Endothelial cell (in vitro differentiated cells): ENCODE data around the gene UGT1A6. TPM values are rescaled to one million over a fixed set of nuclear protein-coding genes. Genes with fewer than 3 reads are reported as not detected.

Experiments used
- DNase-seq: peaks from one replicate; pipeline ENCODE4 v3.0.0; 2021; ENCODE audit warnings: low spot score
- H3K27ac Mint-ChIP-seq: one replicate; pipeline ENCODE4 v1.8.0; 2021; ENCODE audit warnings: mixed read lengths, inconsistent platforms; ENCODE audit not compliant: unreplicated experiment
- H3K27me3 Mint-ChIP-seq: one replicate; pipeline ENCODE4 v1.8.0; 2021; ENCODE audit warnings: mild to moderate bottlenecking, moderate library complexity, mixed read lengths, inconsistent platforms; ENCODE audit not compliant: unreplicated experiment
- H3K36me3 Mint-ChIP-seq: one replicate; pipeline ENCODE4 v1.8.0; 2021; ENCODE audit warnings: mild to moderate bottlenecking, low read depth, mixed read lengths, inconsistent platforms; ENCODE audit not compliant: unreplicated experiment
- H3K4me1 Mint-ChIP-seq: one replicate; pipeline ENCODE4 v1.8.0; 2021; ENCODE audit warnings: mild to moderate bottlenecking, mixed read lengths, inconsistent platforms; ENCODE audit not compliant: unreplicated experiment
- H3K4me3 Mint-ChIP-seq: one replicate; pipeline ENCODE4 v1.8.0; 2021; ENCODE audit warnings: mild to moderate bottlenecking, mixed read lengths, inconsistent platforms; ENCODE audit not compliant: unreplicated experiment
- H3K9me3 Mint-ChIP-seq: one replicate; pipeline ENCODE4 v1.8.0; 2021; ENCODE audit warnings: mixed read lengths, inconsistent platforms; ENCODE audit not compliant: unreplicated experiment
- total RNA-seq: library from RNA; stranded (reverse); fragmentation: NEBNext Ultra II Directional; extraction: Animal tissue kit (Norgen Biotek cat#: 25700); gene quantifications from one replicate; pipeline ENCODE4 v1.2.1, GENCODE V29; 2021; ENCODE audit not compliant: unreplicated experiment
- TF ChIP-seq, protein P1 (sequence below): fragments of 200-600 bp; sonication (generic); IDR thresholded peaks from one replicate; pipeline ENCODE4 v1.5.0; 2021; ENCODE audit warnings: antibody characterized with exemption; ENCODE audit not compliant: unreplicated experiment

The UGT1A6 gene
- total RNA-seq, 1 donor from 2014 or later, result not detected

DNA sequence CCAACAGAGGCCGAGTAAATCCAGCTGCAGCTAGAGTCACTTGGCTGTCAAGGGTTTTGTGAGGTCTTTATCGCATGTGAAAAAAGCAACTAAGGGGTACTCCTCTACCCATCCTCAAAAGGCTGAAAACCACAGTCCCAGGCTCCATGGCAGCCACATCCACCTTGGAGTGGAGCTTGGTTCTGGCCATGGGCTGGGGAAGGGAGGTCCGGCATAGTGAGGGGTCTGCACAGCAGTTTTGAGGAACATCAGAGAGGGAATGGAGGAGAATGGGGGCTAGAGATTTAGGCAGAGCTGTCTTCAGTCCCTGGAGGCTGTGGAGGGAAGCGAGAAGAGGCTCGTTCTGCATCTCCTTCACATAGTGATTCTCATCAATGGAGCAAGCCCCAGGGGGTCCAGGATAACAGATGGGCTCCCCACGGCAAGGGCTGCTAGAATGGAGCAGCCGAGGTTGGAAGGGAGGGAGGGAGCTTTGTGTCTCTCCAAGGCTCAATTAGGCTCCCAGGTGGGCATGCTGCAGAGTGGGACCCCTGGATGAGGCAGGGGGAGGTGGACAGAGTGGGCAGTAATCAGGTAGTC, 106.5 kb downstream of the UGT1A6 start:
- peaks cover 14% of the 10 kb centered on the region for H3K27me3 Mint-ChIP-seq
- H3K27ac Mint-ChIP-seq, result no peak overlapping the region
- no peaks in the 10 kb centered on the region for H3K4me1 Mint-ChIP-seq
- no peaks in the 10 kb centered on the region for H3K36me3 Mint-ChIP-seq
- TF ChIP-seq, protein P1, sequence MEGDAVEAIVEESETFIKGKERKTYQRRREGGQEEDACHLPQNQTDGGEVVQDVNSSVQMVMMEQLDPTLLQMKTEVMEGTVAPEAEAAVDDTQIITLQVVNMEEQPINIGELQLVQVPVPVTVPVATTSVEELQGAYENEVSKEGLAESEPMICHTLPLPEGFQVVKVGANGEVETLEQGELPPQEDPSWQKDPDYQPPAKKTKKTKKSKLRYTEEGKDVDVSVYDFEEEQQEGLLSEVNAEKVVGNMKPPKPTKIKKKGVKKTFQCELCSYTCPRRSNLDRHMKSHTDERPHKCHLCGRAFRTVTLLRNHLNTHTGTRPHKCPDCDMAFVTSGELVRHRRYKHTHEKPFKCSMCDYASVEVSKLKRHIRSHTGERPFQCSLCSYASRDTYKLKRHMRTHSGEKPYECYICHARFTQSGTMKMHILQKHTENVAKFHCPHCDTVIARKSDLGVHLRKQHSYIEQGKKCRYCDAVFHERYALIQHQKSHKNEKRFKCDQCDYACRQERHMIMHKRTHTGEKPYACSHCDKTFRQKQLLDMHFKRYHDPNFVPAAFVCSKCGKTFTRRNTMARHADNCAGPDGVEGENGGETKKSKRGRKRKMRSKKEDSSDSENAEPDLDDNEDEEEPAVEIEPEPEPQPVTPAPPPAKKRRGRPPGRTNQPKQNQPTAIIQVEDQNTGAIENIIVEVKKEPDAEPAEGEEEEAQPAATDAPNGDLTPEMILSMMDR, result no peak
- no peak for DNase-seq
- no peaks in the 10 kb centered on the region for H3K9me3 Mint-ChIP-seq
- no peak overlapping the region for H3K4me3 Mint-ChIP-seq

DNA sequence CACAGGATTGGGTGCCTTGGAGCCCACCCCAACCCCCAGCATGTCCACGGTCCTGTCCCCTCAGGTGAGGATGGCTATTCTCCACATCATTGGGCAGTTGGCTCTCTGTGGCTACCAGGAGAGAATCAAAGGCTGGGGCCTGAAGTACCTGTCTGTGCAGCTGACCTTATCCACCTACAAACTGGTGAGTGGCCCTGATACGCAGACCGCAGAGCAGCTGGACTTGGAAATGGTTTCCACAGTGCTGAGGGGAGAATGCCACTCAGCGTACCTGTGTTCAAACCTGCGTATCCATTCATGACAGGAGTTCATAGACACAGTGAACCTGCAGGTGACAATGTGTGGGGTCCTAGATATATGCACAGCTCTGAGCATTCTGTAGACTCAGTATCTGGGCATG, 107.0 kb downstream of the UGT1A6 start:
- H3K27ac Mint-ChIP-seq, result no peak overlapping the region
- no peaks in the 10 kb centered on the region for H3K36me3 Mint-ChIP-seq
- H3K4me3 Mint-ChIP-seq, result no peak overlapping the region
- H3K27me3 Mint-ChIP-seq, result peaks cover 12% of the 10 kb centered on the region
- H3K9me3 Mint-ChIP-seq, result no peaks in the 10 kb centered on the region
- H3K4me1 Mint-ChIP-seq, result no peaks in the 10 kb centered on the region
- no peak for DNase-seq
- TF ChIP-seq, protein P1, result no peak

DNA sequence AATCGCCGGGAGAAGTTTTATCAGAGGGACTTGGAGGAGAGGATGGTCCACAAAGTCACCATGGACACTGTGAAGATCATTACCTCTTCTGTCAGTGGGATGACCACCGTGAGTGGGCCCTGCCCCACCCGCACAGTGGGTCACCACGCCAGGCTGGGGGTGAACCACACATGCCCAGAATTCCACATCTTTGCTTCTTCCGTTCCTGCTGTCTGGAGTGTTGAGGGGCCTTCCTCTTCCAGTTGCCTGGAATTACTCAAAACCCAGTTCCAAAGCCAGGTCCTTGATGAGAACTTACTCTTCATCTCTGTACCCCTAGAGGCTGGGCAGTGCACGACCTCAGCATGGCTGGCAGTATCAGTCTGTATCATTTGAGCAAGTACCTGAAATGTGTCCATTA, 107.5 kb downstream of the UGT1A6 start:
- no peaks in the 10 kb centered on the region for H3K4me1 Mint-ChIP-seq
- no peaks in the 10 kb centered on the region for H3K9me3 Mint-ChIP-seq

DNA sequence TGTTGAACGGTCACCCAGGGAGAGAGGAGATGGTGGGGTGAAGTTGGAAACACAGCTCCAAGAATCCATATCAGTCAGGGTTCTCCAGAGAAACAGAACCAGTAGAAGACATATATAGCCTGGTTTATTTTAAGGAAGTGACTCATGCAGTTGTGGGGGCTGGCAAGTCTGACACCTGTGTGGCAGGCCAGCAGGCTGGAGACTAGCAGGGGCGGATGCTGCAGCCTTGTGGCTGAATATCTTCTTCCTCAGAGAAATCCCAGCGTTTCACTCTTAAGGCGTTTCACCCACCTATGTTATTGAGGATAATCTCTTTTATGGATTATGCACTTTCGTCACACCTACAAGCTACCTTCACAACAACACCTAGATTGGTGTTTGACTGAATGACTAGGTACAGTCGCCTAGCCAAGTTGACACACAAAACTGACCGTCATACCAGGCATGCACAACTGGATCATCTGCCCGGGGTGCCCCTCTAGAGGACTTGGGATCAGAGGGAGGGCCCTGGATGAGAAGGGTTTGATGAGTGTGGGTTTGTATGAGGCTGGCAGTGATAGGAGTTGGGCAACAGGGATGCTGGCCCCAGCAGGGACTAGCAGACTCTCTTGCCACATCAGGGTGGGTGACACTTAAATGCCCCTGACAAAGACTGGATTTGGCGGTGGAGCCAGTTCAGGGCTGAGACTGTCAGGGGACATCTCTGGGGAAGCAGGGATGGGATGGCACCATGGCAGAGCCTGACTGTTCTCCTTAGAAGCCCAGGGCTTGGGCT, 108.9 kb downstream of the UGT1A6 start:
- H3K4me3 Mint-ChIP-seq, result no peak overlapping the region
- no peak for DNase-seq
- no peak overlapping the region for H3K27ac Mint-ChIP-seq
- peaks cover 11% of the 10 kb centered on the region for H3K27me3 Mint-ChIP-seq
- H3K9me3 Mint-ChIP-seq, result no peaks in the 10 kb centered on the region
- H3K36me3 Mint-ChIP-seq, result no peaks in the 10 kb centered on the region
- H3K4me1 Mint-ChIP-seq, result no peaks in the 10 kb centered on the region
- TF ChIP-seq, protein P1, result no peak

More for the DNA sequence above, 107.5 kb downstream of the UGT1A6 start:
- Mint-ChIP-seq H3K4me3 (no peak overlapping the region), H3K27me3 (peaks cover 11% of the 10 kb centered on the region), H3K27ac (no peak overlapping the region), H3K36me3 (no peaks in the 10 kb centered on the region)
- DNase-seq, result no peak
- TF ChIP-seq, protein P1, result no peak
